T follicular helper cell (primary cell): ENCODE data around the gene LETM1.

Experiments used
- DNase-seq: peaks from one replicate; pipeline ENCODE4 v3.0.0-alpha.2; 2020; ENCODE audit warnings: low read depth

The LETM1 gene

DNA sequence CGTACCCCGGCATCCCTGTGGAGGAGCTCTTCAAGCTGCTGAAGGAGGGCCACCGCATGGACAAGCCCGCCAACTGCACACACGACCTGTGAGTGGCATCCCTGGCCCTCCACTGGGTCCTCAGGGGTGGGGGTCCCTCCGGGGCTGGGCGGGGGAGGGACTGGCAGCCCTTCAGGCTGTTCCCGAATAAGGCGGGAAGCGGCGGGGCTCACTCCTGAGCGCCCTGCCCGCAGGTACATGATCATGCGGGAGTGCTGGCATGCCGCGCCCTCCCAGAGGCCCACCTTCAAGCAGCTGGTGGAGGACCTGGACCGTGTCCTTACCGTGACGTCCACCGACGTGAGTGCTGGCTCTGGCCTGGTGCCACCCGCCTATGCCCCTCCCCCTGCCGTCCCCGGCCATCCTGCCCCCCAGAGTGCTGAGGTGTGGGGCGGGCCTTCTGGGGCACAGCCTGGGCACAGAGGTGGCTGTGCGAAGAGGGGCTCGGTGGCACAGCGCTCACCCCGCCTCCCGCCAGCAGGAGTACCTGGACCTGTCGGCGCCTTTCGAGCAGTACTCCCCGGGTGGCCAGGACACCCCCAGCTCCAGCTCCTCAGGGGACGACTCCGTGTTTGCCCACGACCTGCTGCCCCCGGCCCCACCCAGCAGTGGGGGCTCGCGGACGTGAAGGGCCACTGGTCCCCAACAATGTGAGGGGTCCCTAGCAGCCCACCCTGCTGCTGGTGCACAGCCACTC, 49.2 kb downstream of the LETM1 start:
- no peak for DNase-seq

GRCh38 chr4:1806223-1806564, 49.8 kb downstream of the LETM1 start:
- DNase-seq, result no peak

DNA sequence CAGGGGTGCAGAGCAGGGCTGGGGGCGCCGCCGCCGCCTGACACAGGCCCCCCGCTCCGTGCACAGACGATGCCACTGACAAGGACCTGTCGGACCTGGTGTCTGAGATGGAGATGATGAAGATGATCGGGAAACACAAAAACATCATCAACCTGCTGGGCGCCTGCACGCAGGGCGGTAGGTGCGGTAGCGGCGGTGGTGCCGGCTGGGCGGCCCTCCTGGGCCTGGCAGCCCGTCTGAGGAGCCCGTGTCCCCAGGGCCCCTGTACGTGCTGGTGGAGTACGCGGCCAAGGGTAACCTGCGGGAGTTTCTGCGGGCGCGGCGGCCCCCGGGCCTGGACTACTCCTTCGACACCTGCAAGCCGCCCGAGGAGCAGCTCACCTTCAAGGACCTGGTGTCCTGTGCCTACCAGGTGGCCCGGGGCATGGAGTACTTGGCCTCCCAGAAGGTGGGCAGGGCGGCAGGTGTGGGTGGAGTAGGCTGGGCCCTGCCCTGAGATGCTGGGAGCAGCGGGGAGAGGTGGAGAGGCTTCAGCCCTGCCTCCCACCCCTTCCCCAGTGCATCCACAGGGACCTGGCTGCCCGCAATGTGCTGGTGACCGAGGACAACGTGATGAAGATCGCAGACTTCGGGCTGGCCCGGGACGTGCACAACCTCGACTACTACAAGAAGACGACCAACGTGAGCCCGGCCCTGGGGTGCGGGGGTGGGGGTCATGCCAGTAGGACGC, 50.3 kb downstream of the LETM1 start:
- DNase-seq, result no peak

GRCh38 chr4:1804638-1805492, 51.1 kb downstream of the LETM1 start:
- DNase-seq, result no peak

DNA sequence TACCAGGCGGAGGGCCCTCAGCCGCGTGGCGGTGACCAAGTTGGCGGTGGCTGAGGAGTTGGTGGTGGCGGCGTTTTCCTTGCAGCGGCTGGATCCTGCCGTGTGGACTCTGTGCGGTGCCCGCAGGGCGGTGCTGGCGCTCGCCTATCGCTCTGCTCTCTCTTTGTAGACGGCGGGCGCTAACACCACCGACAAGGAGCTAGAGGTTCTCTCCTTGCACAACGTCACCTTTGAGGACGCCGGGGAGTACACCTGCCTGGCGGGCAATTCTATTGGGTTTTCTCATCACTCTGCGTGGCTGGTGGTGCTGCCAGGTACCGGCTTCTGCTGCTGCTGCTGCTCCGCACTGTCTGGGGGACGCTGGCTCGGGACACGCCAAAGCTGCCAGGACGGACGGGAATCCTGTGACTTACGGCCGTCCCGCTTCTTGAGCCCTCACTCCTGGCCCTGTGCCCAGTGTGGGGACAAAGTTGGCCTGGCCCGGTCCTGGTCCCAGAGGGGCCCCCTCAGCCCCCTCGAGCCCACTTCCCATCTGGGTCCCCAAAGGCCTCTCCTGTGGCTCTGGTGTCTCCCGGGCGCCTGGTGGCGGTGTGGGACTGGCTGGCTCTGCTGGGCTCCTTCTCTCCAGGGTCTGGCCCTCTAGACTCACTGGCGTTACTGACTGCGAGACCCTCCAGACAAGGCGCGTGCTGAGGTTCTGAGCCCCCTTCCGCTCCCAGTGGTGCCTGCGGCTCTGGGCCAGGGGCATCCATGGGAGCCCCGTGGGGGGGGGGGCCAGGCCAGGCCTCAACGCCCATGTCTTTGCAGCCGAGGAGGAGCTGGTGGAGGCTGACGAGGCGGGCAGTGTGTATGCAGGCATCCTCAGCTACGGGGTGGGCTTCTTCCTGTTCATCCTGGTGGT, 52.2 kb downstream of the LETM1 start:
- DNase-seq, result no peak

- no peak for DNase-seq
These were observed 53.0 kb downstream of the LETM1 start for GRCh38 chr4:1802720-1803522.

- DNase-seq, result no peak
These were observed 53.7 kb downstream of the LETM1 start for GRCh38 chr4:1802151-1802715.

DNA sequence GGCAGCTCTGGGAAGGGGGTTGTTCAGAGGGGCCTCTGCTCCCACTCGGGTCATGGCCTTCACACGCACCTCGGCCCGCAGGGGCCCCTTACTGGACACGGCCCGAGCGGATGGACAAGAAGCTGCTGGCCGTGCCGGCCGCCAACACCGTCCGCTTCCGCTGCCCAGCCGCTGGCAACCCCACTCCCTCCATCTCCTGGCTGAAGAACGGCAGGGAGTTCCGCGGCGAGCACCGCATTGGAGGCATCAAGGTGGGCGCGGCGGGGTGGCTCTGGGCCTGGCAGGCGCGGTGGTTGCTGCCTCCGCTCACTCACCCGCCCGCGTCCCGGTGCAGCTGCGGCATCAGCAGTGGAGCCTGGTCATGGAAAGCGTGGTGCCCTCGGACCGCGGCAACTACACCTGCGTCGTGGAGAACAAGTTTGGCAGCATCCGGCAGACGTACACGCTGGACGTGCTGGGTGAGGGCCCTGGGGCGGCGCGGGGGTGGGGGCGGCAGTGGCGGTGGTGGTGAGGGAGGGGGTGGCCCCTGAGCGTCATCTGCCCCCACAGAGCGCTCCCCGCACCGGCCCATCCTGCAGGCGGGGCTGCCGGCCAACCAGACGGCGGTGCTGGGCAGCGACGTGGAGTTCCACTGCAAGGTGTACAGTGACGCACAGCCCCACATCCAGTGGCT, 54.5 kb downstream of the LETM1 start:
- DNase-seq, result no peak

GRCh38 chr4:1800805-1801204, 55.2 kb downstream of the LETM1 start:
- DNase-seq, result no peak

GRCh38 chr4:1799387-1800375, 56.3 kb downstream of the LETM1 start:
- no peak for DNase-seq

DNA sequence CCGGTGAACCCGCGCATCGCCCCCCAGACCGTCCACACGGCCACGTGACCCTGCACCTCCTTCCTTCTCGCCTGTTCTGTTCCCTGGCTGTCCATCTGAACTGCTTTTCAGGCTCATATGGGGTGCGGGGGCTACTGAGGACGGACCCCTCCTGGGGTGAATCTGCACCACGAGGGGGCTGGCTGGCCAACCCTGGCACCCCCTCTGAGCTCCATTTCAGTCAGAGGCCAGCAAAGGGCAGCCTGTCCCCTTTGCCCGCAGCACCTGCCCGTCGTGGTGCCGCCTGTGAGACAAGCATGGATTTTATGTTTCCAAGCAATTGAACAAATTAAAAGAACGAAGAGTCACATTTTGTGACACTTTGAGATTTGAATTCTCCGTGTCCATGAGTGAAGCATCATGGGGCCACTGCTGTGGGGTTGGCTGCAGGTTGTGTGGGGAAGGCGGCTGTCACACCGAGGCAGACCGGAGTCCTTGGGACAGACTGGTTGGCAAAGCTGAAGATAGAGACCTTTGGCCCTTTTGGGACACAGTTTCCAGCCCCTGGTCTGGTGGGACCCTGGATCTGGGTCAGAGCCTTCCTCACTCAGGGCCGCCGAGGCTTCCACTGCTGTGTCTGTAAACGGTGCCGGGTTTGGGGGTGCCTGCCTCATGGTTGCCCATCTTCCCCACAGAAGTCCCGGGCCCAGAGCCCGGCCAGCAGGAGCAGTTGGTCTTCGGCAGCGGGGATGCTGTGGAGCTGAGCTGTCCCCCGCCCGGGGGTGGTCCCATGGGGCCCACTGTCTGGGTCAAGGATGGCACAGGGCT, 57.2 kb downstream of the LETM1 start:
- DNase-seq, result no peak

DNA sequence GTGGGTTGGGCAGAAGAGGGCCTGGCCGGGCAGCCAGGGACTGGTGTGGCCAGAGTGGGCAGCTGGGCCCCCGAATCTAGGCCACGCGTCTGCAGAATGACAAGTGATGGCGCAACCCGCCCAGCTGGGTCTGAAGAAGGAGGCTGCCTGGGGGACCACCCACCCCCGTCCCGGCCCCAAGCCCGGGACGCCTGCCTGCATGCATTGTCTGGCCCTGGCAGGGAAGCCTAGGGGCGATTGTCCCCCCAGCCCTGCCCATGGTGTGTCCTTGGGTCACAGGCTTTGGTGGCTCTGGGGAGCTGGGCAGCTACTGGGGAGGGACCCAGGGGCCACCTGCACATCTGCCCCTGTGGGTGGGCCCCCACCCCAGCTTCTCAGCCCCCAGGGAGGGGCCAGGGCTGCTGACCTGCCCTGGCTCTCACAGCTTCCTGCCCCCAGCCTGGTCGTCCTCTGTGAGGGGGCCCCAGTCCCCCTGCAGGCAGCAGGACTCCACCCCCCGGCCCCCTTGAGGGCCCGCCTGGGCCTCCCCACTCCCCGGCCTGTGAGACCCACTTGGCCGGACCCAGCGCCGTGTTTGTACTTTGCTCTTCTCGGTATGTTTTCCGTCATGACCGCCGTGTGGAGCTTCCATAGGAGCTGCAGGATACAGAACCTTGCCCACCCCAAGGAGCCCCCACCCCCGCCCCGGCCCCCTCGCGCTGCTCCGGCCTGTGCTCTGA, 57.9 kb downstream of the LETM1 start:
- no peak for DNase-seq

- DNase-seq, result no peak
These were observed 58.6 kb downstream of the LETM1 start for GRCh38 chr4:1797298-1797860.

DNA sequence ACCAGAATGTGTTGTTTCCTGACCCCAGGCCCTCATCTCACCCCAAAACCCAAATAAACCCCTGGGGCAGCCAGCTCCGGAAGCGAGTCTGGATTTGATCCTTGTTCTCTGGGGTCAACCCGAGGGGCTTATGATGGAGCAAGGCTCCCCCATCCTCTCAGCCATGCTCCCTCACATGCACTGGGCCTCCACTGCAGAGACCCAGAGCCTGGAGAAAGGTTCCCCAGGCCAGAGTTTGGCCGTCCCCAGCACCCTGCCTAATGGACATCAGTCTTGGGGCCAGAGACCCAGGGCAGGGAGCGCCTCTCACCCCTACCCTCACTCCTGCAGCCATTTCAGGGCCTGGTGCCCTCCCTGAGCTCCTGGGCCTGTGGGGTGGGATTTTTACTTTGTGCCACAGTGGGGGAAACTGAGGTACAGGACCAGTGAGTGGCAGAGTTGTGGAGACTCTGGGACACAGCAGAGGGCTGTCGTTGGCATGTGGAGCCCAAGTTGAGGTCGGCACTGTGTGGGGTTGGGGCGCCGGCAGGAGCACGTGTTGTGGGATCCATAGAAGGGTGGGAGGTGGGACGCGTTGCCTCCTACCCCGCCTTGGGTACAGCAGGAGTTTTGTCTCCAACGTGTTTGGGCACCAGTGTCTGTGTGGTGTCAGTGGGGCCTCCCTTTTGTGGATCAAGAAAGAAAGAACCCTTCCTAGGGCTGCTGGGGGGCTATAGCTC, 59.3 kb downstream of the LETM1 start:
- no peak for DNase-seq

DNA sequence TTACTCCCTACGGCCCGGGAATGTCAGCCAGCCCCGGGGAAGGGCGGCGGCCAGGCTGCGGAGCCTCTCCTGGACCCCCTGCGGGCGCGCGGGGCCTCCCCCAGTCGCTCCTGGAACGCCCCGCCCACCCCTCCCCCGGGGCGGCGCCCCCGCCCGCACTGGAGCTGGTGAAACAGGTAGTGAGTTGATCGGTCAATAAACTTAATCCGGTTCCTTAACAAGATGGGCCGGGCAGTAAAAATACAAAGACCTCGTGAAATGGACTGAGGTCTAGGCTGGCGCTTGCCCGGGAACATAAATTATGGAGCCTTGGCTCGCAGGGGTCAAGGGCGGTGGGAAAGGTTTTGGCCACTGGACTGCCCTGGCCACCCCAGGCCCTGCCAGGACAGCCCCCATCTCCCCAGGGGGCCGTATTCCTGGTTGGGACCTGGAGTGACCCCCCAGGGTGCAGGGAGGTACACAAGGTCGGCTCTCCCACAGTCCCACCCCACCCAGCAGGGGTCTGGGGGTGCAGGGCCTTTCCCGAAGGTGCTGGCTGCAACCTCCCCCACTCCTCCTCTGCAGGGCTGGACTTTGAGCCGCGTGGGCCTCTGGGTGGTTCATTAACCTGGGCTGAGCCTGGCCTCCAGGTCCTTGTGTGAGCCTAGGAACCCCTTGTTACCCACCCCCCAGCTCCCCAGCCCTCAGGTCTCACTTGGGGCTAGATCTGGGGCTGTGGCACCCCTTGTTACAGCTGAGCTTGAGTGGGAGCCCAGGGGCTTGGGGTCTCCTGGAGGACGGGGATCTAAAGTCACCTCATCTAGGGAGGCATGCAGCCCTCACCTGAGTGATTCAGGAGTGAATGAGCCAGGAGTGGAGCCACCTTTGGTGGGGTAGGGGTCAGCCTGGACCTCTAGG, 60.4 kb downstream of the LETM1 start:
- no peak for DNase-seq
